Smooth muscle cell of the brain vasculature (primary cell): ENCODE data around the gene FRY.
A peak's percentile ranks its signal among the peaks of the same experiment; 100 is the strongest.

Experiments
- DNase-seq: peaks from one replicate; pipeline ENCODE4 v3.0.0-alpha.2; 2012; ENCODE audit warnings: low read depth, low spot score

FRY gene

GRCh38 chr13:32309312-32310133, 277.9 kb downstream of the FRY start:
- DNase-seq, result no peak

- no peak for DNase-seq
Measured at GRCh38 chr13:32310134-32310706, 278.6 kb downstream of the FRY start.

- DNase-seq, result no peak
Measured at GRCh38 chr13:32311188-32311897, 279.8 kb downstream of the FRY start.

GRCh38 chr13:32314271-32315237, 283.0 kb downstream of the FRY start:
- DNase-seq, result no peak

GRCh38 chr13:32315238-32316027, 283.9 kb downstream of the FRY start, which contains the start of the genes BRCA2 and ZAR1L:
BRCA2 (plus strand) TSS chr13:32315508; CDS start chr13:32316461, 953 bp downstream.
ZAR1L (minus strand) TSS chr13:32315363; CDS start chr13:32311925, 3,438 bp downstream.
- peak; percentile 63 for DNase-seq

GRCh38 chr13:32316028-32316339, 284.4 kb downstream of the FRY start:
- DNase-seq, result no peak

GRCh38 chr13:32316501-32316900, 284.9 kb downstream of the FRY start:
- no peak for DNase-seq

GRCh38 chr13:32317716-32318465, 286.3 kb downstream of the FRY start:
- no peak for DNase-seq

GRCh38 chr13:32320528-32320927, 289.0 kb downstream of the FRY start:
- DNase-seq, result no peak

- no peak for DNase-seq
Measured at GRCh38 chr13:32323912-32324311, 292.3 kb downstream of the FRY start.

GRCh38 chr13:32330441-32330840, 298.9 kb downstream of the FRY start:
- no peak for DNase-seq

GRCh38 chr13:32334671-32335070, 303.1 kb downstream of the FRY start:
- DNase-seq, result no peak

- no peak for DNase-seq
Measured at GRCh38 chr13:32340914-32341313, 309.3 kb downstream of the FRY start.

- DNase-seq, result no peak
Measured at GRCh38 chr13:32347651-32348050, 316.1 kb downstream of the FRY start.
